Lung (tissue), 12 donors: ENCODE results near the gene PHYKPL. TPM values are rescaled to one million over a fixed set of nuclear protein-coding genes. Genes with fewer than 3 reads are reported as not detected.

Experiments used
- ATAC-seq: fragments of 200-7000 bp; cut with Tn5 transposase; one replicate; pipeline ENCODE4 v1.9.1; 2020; ENCODE audit warnings: moderate number of reproducible peaks; ENCODE audit not compliant: insufficient read depth, low FRiP score
- DNase-seq, 3 donors: peaks; one replicate each; pipeline ENCODE4 v3.0.0-alpha.2; 2013 to 2017
- H3K27ac ChIP-seq, 2 donors: one replicate each; pipeline ENCODE4 v1.5.1; 2013; ENCODE audit warnings: mild to moderate bottlenecking in 2 of 2, moderate library complexity in 2 of 2, control low read depth in 1 of 2, inconsistent platforms in 1 of 2, low read depth in 1 of 2, low read length in 1 of 2
- H3K27me3 ChIP-seq, 3 donors: one replicate each; pipeline ENCODE4 v1.5.1; 2013; ENCODE audit warnings: low read length in 2 of 3; ENCODE audit not compliant: control insufficient read depth in 3 of 3, insufficient read depth in 3 of 3
- H3K36me3 ChIP-seq, 4 donors: one replicate each; pipeline ENCODE4 v1.5.1; 2013; ENCODE audit warnings: low read length in 4 of 4, mild to moderate bottlenecking in 1 of 4, moderate library complexity in 1 of 4; ENCODE audit not compliant: control insufficient read depth in 4 of 4, insufficient read depth in 4 of 4
- H3K4me1 ChIP-seq, 5 donors: one replicate each; pipeline ENCODE4 v1.5.1; 2013; ENCODE audit warnings: low read length in 5 of 5, mild to moderate bottlenecking in 2 of 5, moderate library complexity in 1 of 5; ENCODE audit not compliant: control insufficient read depth in 5 of 5, insufficient read depth in 5 of 5
- H3K4me3 ChIP-seq: one replicate; pipeline ENCODE4 v1.5.1; 2013; ENCODE audit warnings: mild to moderate bottlenecking, control low read depth, moderate library complexity
- H3K9ac ChIP-seq, 2 donors: one replicate each; pipeline ENCODE4 v1.5.1; 2013; ENCODE audit warnings: low read length in 2 of 2, control low read depth in 1 of 2; ENCODE audit not compliant: insufficient read depth in 1 of 2
- H3K9me3 ChIP-seq, 4 donors: one replicate each; pipeline ENCODE4 v1.5.1; 2013; ENCODE audit warnings: low read length in 3 of 4, mild to moderate bottlenecking in 1 of 4, moderate library complexity in 1 of 4; ENCODE audit not compliant: control insufficient read depth in 4 of 4, insufficient read depth in 3 of 4
- WGBS, 2 donors: extraction: QIAGEN DNeasy Blood & Tissue Kit; methylation state at CpG; one replicate each; pipeline ENCODE4 v1.1.7; 2013; 5-methylcytosine and 5-hydroxymethylcytosine counted together
- polyA plus RNA-seq, 2 donors: library from polyadenylated mRNA; stranded (reverse); fragments of 200-250 nt; gene quantifications; one replicate each; pipeline ENCODE4 v1.2.1, GENCODE V29; 2013
- total RNA-seq, 2 donors: library from RNA; depleted of rRNA in 1 of 2; stranded (reverse); fragments of >200 nt in 1 of 2; gene quantifications; one replicate each; pipeline ENCODE4 v1.2.1, GENCODE V29; 2014 to 2021
- TF ChIP-seq, protein P1 (sequence below): IDR thresholded peaks from 2 replicates; pipeline ENCODE4 v1.5.1; 2012; ENCODE audit warnings: mild to moderate bottlenecking; ENCODE audit errors: control extremely low read depth, extremely low read depth
- donor health status: control.
- donor health status: control.
- donor health status: Bipolar disorder and iron deficiency.
- donor health status: healthy.
- donor health status: DM: yes; HTN: yes; CAD: no.

PHYKPL gene
- total and polyA plus RNA-seq, 4 donors = 49.7 to 100 (median 75.8) TPM

DNA sequence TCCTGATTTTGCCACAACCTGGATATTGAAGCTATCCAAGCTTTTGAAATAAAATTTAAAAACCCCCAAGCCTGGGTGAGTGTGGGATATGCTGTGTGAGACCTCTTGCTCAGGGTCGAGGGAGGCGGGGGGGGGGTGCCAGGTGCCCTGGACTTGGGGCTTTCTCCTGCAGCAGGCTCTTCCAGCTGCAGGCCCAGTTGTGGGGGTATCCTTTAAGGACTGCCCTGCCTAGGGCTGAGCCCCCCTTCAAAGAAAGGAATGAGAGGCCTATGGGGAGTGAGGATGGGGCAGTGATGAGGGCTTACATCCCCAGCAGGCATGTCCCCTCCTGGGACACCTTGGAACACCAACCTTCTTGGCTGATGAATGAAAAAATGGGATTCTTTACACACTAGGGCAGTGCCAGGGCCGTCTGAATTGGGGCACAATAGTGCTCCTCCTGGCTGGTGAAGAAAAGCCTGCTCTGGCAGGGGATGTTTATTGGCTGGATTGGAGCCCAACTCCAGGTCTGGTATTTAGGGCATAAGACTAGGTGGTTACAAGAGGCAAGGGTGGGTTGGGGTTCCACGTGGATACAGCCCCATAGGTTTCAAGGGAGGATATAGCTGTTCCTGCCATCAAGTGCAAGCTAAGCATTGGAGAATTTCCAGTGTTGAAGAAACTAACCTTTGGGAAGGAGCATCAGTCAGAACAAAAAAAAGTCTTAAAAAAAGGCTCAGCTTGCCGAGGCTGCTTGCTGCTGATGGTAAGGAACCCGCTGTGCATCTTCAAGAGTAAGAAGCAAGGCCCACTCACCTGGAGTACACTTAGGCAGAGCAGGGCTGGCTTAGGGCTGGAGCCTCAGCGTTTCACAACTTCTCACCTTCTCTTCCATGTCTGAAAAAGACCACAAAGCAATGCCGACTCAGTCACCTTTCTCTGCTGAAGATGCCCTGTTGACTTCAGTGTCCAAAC is 21.2 kb downstream of the PHYKPL start:
- 72 to 77% methylated on average over 8 of the region's 8 CpGs for WGBS, 2 donors

DNA sequence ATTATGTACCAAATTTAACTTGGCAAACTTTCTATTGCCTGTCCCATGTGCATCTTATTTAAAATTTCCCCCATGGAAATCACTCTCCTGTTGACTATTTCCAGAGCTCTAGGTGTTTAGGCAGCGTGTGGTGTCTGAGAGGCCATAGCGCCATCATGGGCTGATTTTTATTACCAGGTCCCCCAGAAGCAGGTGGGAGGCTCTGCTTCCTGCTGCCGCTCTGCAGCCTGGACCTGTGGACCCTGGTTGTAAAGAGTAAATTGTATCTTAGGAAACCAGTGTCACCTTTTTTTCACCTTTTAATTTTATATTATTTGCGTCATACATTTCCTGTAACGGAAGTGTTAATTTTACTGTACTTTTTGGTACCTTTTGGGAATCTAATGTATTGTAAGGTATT is 21.9 kb downstream of the PHYKPL start:
- 90 to 94% methylated on average over 5 of the region's 5 CpGs for WGBS, 2 donors
- Histone ChIP-seq H3K9me3 (no peaks in the 10 kb centered on the region), H3K27me3 (no peaks in the 10 kb centered on the region), H3K4me1 (peaks cover 6 to 15% (median 9%) of the 10 kb centered on the region in 5 donors), H3K27ac (no peak overlapping the region), H3K4me3 (no peak overlapping the region), H3K36me3 (peaks cover 30 to 83% (median 74%) of the 10 kb centered on the region in 4 donors), H3K9ac (no peak overlapping the region)
- DNase-seq (no peak), ATAC-seq (no peak)
- TF ChIP-seq, protein P1, sequence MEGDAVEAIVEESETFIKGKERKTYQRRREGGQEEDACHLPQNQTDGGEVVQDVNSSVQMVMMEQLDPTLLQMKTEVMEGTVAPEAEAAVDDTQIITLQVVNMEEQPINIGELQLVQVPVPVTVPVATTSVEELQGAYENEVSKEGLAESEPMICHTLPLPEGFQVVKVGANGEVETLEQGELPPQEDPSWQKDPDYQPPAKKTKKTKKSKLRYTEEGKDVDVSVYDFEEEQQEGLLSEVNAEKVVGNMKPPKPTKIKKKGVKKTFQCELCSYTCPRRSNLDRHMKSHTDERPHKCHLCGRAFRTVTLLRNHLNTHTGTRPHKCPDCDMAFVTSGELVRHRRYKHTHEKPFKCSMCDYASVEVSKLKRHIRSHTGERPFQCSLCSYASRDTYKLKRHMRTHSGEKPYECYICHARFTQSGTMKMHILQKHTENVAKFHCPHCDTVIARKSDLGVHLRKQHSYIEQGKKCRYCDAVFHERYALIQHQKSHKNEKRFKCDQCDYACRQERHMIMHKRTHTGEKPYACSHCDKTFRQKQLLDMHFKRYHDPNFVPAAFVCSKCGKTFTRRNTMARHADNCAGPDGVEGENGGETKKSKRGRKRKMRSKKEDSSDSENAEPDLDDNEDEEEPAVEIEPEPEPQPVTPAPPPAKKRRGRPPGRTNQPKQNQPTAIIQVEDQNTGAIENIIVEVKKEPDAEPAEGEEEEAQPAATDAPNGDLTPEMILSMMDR = no peak

More for the DNA sequence above, 21.2 kb downstream of the PHYKPL start:
- H3K27me3 ChIP-seq = no peaks in the 10 kb centered on the region
- no peak overlapping the region for H3K9ac ChIP-seq
- TF ChIP-seq, protein P1 = no peak
- H3K36me3 ChIP-seq = peaks cover 34 to 85% (median 75%) of the 10 kb centered on the region in 4 donors
- H3K9me3 ChIP-seq = no peaks in the 10 kb centered on the region
- H3K4me3 ChIP-seq = no peak overlapping the region
- ATAC-seq = no peak
- peaks cover 0 to 13% (median 7%) of the 10 kb centered on the region in 5 donors for H3K4me1 ChIP-seq
- no peak overlapping the region for H3K27ac ChIP-seq
- DNase-seq = no peak

DNA sequence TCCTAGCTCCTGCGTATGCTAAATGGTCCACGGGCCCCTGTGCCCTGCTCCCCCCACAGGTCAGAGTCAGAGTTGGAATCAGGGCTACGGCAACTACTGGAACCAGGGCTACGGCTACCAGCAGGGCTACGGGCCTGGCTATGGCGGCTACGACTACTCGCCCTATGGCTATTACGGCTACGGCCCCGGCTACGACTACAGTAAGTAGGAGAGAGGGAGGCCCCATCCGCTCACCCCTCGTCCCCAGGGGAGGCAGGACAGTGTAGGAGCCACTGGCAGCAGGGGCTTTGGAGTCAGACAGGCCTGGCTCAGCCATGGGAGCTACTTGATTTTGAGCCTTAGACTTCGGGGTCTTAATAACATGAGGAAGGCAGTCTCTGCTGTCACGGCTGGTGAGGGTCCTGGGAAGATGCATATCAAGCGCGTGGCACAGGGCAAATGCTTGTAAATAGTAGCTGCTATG is 22.5 kb downstream of the PHYKPL start:
- Histone ChIP-seq H3K36me3 (peaks cover 27 to 77% (median 73%) of the 10 kb centered on the region in 4 donors), H3K4me3 (no peak overlapping the region), H3K27me3 (no peaks in the 10 kb centered on the region), H3K9ac (no peak overlapping the region), H3K9me3 (no peaks in the 10 kb centered on the region), H3K27ac (no peak overlapping the region), H3K4me1 (peaks cover 8 to 16% (median 12%) of the 10 kb centered on the region in 5 donors)
- no peak for DNase-seq
- WGBS, 2 donors = 92 to 94% methylated on average over 18 of the region's 18 CpGs
- ATAC-seq = no peak
- TF ChIP-seq, protein P1 = no peak
